AG09319 (cell line): ENCODE measurements around the gene BAHCC1.
A peak's percentile ranks its signal among the peaks of the same experiment; 100 is the strongest.

Experiments
- DNase-seq: peaks from one replicate; pipeline ENCODE4 v3.0.0-alpha.2; 2010; ENCODE audit warnings: low read depth; ENCODE audit errors: extremely low read depth
- CTCF ChIP-seq: IDR thresholded peaks from 2 replicates; pipeline ENCODE4 v1.5.1; 2011; ENCODE audit warnings: low read depth, mild to moderate bottlenecking, inconsistent platforms, low read length, moderate library complexity

Gene BAHCC1

DNA sequence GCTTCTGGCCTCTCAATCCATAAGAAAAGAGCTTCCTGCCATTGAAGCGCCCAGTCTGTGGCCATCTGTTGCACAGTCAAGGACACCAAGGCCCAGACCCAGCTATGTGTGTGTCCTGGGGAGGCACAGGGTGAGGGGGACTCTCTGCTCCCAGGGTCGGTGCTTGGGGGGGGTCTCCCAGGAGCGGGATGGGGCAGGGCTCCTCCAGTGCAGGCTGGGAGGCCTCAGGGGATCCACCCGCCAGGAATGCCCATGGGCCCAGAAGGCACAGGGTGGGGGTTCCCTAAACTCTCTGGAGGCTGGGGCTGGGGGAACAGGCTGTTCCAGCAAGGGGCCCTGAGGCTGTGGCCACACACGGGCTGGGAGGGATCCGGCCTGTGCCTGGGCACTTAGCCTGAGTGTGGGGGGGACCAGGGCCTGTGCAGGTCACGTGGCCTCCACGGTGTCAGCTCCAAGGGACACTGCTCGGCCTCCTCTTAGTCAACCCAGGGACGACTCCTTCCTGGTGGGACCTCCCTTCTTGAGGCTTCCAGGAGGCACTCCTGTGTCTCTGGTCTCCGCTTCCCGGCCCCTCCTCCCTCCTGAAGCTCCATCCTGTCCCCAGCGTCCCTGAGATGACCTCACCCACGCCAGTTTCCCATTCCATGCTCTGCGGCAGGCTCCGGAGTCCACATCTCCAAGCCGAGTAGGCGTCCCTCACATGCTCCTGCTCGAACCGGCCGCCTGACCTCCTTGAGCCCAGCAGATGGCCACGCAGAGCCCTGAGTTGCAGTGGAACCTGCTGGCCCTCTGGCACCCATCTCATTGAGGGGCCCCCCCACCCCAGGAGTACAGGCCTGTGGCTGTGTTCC lies 23.1 kb upstream of the BAHCC1 start:
- DNase-seq: no peak
- TF ChIP-seq CTCF: peak; percentile 60

DNA sequence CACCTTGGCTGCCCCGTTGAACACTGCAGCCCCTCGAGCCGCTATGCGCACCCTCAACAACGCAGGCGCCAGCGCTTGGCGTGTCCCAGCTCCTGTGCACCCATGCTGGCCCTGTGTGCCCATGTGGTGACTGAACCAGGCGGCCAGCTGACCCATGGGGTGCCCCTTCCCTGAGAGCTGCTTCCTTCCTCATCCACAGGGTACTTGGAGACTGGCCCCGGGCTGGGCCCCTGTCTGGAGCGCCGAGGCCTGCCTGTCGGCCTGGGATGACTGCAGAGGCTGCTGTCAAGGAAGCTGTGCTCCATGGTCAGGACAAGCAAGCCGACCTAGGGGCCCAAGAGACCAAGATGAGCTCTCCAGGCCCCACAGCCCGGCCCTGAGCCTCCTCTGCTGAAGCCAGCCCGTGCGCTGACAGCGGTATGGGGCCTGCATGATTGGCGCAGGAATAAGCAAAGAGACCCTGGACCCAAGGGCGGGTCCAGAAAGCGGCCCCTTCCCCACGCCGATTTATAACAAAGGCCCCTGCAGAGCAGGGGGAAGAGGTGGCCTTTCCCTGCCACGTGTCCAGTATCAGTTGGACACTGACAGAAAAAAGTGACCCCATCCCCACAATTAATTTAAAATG lies 21.6 kb upstream of the BAHCC1 start:
- no peak for TF ChIP-seq CTCF
- DNase-seq: no peak

GRCh38 chr17:81374890-81375289 lies 20.4 kb upstream of the BAHCC1 start:
- TF ChIP-seq CTCF: no peak
- no peak for DNase-seq

GRCh38 chr17:81376946-81377714 lies 18.1 kb upstream of the BAHCC1 start:
- no peak for DNase-seq
- TF ChIP-seq CTCF: no peak

GRCh38 chr17:81378941-81379511 lies 16.2 kb upstream of the BAHCC1 start:
- no peak for DNase-seq
- no peak for TF ChIP-seq CTCF

DNA sequence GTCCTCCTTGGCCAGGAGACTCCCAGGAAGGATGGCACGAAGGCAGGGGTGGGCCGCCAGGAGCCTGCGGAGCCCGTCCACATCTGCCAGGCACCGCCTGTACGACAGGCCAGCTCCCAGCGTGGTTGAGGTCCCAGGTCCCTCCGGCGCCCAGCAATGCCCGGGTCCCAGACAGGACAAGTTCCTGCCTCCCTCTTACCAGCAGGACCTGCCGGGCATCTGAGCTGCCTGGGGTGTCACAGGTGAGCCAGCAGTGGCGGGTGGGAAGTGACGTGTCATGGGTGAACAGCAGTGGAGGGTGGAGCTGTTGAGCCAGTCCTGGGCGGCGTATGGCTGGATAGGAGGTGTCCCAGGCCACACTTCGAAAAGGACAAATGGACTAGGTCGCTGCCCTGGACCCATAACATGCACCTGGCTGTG lies 15.7 kb upstream of the BAHCC1 start:
- TF ChIP-seq CTCF: no peak

More for the DNA sequence above, 15.7 kb upstream of the BAHCC1 start:
- no peak for DNase-seq
